Neuronal stem cell (in vitro differentiated cells): ENCODE results near the gene LIPA.
"Not testable (repeated sequence)": the region's sequence is repeated elsewhere in the genome, so short reads cannot be mapped to it uniquely, and the experiment has no call there.

Source experiments
- DNase-seq: peaks from one replicate; pipeline ENCODE4 v3.0.0-alpha.2; 2013; ENCODE audit warnings: low spot score
- H2AFZ ChIP-seq: one replicate; pipeline ENCODE4 v1.6.1; 2013; ENCODE audit warnings: mild to moderate bottlenecking, low read length, inconsistent platforms
- H2AK5ac ChIP-seq: 2 replicates; pipeline ENCODE4 v1.6.1; 2013; ENCODE audit warnings: low read depth, mild to moderate bottlenecking, inconsistent platforms, low read length, moderate library complexity, mixed read lengths
- H2BK120ac ChIP-seq: 2 replicates; pipeline ENCODE4 v1.6.1; 2013; ENCODE audit warnings: low read depth, mild to moderate bottlenecking, inconsistent platforms, low read length, moderate library complexity, mixed read lengths
- H2BK12ac ChIP-seq: one replicate; pipeline ENCODE4 v1.6.1; 2013; ENCODE audit warnings: low read length, inconsistent platforms
- H2BK15ac ChIP-seq: 2 replicates; pipeline ENCODE4 v1.6.1; 2013; ENCODE audit warnings: mild to moderate bottlenecking, low read length, inconsistent platforms, mixed read lengths
- H2BK5ac ChIP-seq: one replicate; pipeline ENCODE4 v1.6.1; 2013; ENCODE audit warnings: inconsistent platforms, mild to moderate bottlenecking, low read length, moderate library complexity
- H3K14ac ChIP-seq: one replicate; pipeline ENCODE4 v1.6.1; 2013; ENCODE audit warnings: low read length, inconsistent platforms
- H3K18ac ChIP-seq: 2 replicates; pipeline ENCODE4 v1.6.1; 2013; ENCODE audit warnings: low read length, inconsistent platforms
- H3K23ac ChIP-seq: 2 replicates; pipeline ENCODE4 v1.6.1; 2013; ENCODE audit warnings: low read depth, mild to moderate bottlenecking, mixed read lengths, low read length, inconsistent platforms; ENCODE audit not compliant: poor library complexity
- H3K27ac ChIP-seq: replicated peaks from 3 replicates; pipeline ENCODE4 v1.5.1; 2013; ENCODE audit warnings: low read length, inconsistent platforms
- H3K27me3 ChIP-seq, 3 experiments: 2 replicates each; pipeline ENCODE4 v1.6.1; 2013; ENCODE audit warnings: low read length in 3 of 3, mild to moderate bottlenecking in 2 of 3, inconsistent platforms in 1 of 3, low read depth in 1 of 3, mixed read lengths in 1 of 3, moderate library complexity in 1 of 3; ENCODE audit not compliant: control insufficient read depth in 3 of 3, insufficient read depth in 3 of 3
- H3K36me3 ChIP-seq, 2 donors: replicated peaks in 1 of 2; 2 replicates each; pipeline ENCODE4 v1.6.1; 2013; ENCODE audit warnings: low read length in 2 of 2; ENCODE audit not compliant: control insufficient read depth in 2 of 2, insufficient read depth in 2 of 2
- H3K4ac ChIP-seq: 2 replicates; pipeline ENCODE4 v1.6.1; 2013; ENCODE audit warnings: inconsistent platforms, mild to moderate bottlenecking, low read length, moderate library complexity
- H3K4me1 ChIP-seq, 2 donors: 1 replicate in 1 of 2; 2 replicates in 1 of 2; pipeline ENCODE4 v1.6.1; 2013; ENCODE audit warnings: low read length in 2 of 2, low read depth in 1 of 2; ENCODE audit not compliant: control insufficient read depth in 2 of 2, insufficient read depth in 1 of 2
- H3K4me2 ChIP-seq: one replicate; pipeline ENCODE4 v1.6.1; 2013; ENCODE audit warnings: mild to moderate bottlenecking, low read length, inconsistent platforms; ENCODE audit not compliant: insufficient read depth, poor library complexity, severe bottlenecking
- H3K4me3 ChIP-seq, 2 donors: 2 replicates each; pipeline ENCODE4 v1.5.1; 2013; ENCODE audit warnings: low read length in 2 of 2, mild to moderate bottlenecking in 2 of 2, inconsistent platforms in 1 of 2, moderate library complexity in 1 of 2
- H3K79me1 ChIP-seq: one replicate; pipeline ENCODE4 v1.6.1; 2013; ENCODE audit warnings: low read depth, mild to moderate bottlenecking, inconsistent platforms, low read length, moderate library complexity
- H3K9ac ChIP-seq: one replicate; pipeline ENCODE4 v1.6.1; 2013; ENCODE audit warnings: mild to moderate bottlenecking, low read depth, low read length, inconsistent platforms; ENCODE audit not compliant: poor library complexity
- H3K9me3 ChIP-seq, 2 donors: replicated peaks in 1 of 2; 2 replicates each; pipeline versions ENCODE3 to v1.6.1; 2013; ENCODE audit warnings: low read length in 2 of 2, mild to moderate bottlenecking in 2 of 2, inconsistent platforms in 1 of 2, low read depth in 1 of 2, mixed read lengths in 1 of 2, moderate library complexity in 1 of 2; ENCODE audit not compliant: control insufficient read depth in 2 of 2, insufficient read depth in 1 of 2
- H4K8ac ChIP-seq: one replicate; pipeline ENCODE4 v1.6.1; 2013; ENCODE audit warnings: low read depth, mild to moderate bottlenecking, inconsistent platforms, low read length, moderate library complexity
- H4K91ac ChIP-seq: one replicate; pipeline ENCODE4 v1.6.1; 2013; ENCODE audit warnings: low read length, low read depth, mild to moderate bottlenecking, inconsistent platforms; ENCODE audit not compliant: poor library complexity
- WGBS, 2 donors: extraction: QIAGEN DNeasy Blood & Tissue Kit; methylation state at CpG; one replicate each; pipeline ENCODE4 v1.1.7; 2013; ENCODE audit warnings: missing lambda C conversion rate in 2 of 2, mixed read lengths in 1 of 2; ENCODE audit not compliant: insufficient read length in 2 of 2, insufficient replicate concordance in 1 of 2; ENCODE audit errors: extremely low coverage in 2 of 2; 5-methylcytosine and 5-hydroxymethylcytosine counted together

Gene LIPA

DNA sequence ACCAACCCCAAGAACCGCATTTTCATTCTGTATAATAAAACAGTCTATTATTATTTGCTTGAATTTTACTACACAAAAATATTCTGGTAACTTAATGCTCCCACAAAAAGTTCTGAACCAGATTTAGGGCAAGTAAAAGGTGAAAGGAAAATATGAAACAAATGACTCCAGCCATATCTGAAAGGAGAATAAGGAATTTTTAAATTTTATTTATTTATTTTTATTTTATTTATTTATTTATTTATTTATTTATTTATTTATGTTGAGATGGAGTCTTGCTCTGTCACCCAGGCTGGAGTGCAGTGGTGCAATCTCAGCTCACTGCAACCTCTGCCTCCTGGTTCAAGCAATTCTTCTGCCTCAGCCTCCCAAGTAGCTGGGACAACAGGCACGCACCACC, 4.0 kb downstream of the LIPA start:
- not testable (repeated sequence) for H3K27me3 ChIP-seq, H3K27ac ChIP-seq, H3K79me1 ChIP-seq, H3K18ac ChIP-seq, H3K9me3 ChIP-seq, H2BK120ac ChIP-seq, H3K4me1 ChIP-seq, H4K8ac ChIP-seq, H2BK15ac ChIP-seq, H2BK5ac ChIP-seq, H3K9ac ChIP-seq, H3K23ac ChIP-seq, H4K91ac ChIP-seq, H2AFZ ChIP-seq, H2BK12ac ChIP-seq, H3K14ac ChIP-seq, H3K36me3 ChIP-seq, H3K4ac ChIP-seq, H3K4me2 ChIP-seq, H2AK5ac ChIP-seq, DNase-seq, H3K4me3 ChIP-seq
- no CpG with 5 or more reads among the region's 2 CpGs for WGBS, 2 donors

GRCh38 chr10:89245802-89246201, 5.8 kb downstream of the LIPA start:
- H3K18ac ChIP-seq: no peak overlapping the region
- H3K27ac ChIP-seq: no peak overlapping the region
- no peaks in the 10 kb centered on the region for H3K27me3 ChIP-seq
- H3K4me2 ChIP-seq: no peak overlapping the region
- H2BK12ac ChIP-seq: no peak overlapping the region
- H2AK5ac ChIP-seq: no peak overlapping the region
- no peaks in the 10 kb centered on the region for H3K9me3 ChIP-seq
- H2BK120ac ChIP-seq: no peak overlapping the region
- H2AFZ ChIP-seq: no peak overlapping the region
- no peak overlapping the region for H3K14ac ChIP-seq
- H4K91ac ChIP-seq: no peak overlapping the region
- no peak overlapping the region for H2BK5ac ChIP-seq
- no peak overlapping the region for H3K4me3 ChIP-seq
- no CpG with 5 or more reads among the region's 4 CpGs for WGBS, 2 donors
- H3K79me1 ChIP-seq: no peaks in the 10 kb centered on the region
- H3K4ac ChIP-seq: no peak overlapping the region
- H4K8ac ChIP-seq: no peak overlapping the region
- H3K9ac ChIP-seq: no peak overlapping the region
- H3K36me3 ChIP-seq: no peaks in the 10 kb centered on the region
- no peak for DNase-seq
- H3K4me1 ChIP-seq: peaks cover 4 to 7% of the 10 kb centered on the region in 2 donors
- H3K23ac ChIP-seq: no peak overlapping the region
- H2BK15ac ChIP-seq: no peak overlapping the region

DNA sequence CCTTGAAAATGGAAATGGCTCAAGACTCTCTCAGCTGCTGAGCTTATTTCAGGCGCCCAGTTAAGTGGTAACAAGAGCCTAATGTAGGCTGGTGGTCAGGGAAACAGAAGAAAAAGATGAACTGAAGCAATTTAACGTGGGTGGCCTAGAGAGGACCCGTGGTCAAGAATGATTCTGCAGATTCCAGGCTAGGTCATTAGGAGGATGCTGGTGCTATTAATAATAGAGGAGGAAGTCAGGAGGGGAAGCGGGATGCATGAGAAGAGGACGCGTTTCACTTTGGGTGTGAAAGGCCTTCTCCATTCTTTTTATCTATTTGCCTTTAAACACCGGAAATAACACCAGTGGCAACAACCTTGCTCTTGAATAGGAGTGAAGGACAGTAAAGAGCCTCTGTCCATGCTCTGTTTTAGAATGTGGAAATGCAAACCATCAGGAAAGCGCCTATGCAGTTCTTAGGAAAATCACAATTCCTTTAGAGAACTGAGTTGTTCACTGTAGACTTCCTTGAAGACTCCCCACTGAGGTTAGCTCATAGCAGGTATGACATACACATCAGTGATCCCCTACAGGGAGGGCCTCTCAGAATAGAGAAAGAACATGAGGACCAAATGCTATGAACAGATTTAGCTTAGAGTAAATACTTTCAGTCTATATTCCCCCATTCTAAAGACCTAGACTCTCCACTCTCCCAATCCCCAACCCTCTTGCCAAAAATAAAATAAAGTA, 8.6 kb downstream of the LIPA start:
- Histone ChIP-seq H3K4me2 (no peak overlapping the region), H2BK120ac (no peak overlapping the region), H3K14ac (no peak overlapping the region), H4K91ac (no peak overlapping the region), H2BK5ac (no peak overlapping the region), H2AFZ (no peak overlapping the region), H3K23ac (no peak overlapping the region), H3K9me3 (no peaks in the 10 kb centered on the region), H3K27ac (no peak overlapping the region), H3K4ac (no peak overlapping the region), H2BK12ac (no peak overlapping the region), H3K9ac (no peak overlapping the region), H3K79me1 (no peaks in the 10 kb centered on the region), H4K8ac (no peak overlapping the region), H2AK5ac (no peak overlapping the region), H3K36me3 (peaks cover 0 to 1% of the 10 kb centered on the region in 2 donors), H2BK15ac (no peak overlapping the region), H3K4me3 (no peak overlapping the region), H3K27me3 (no peaks in the 10 kb centered on the region), H3K4me1 (peaks cover 4 to 7% of the 10 kb centered on the region in 2 donors), H3K18ac (no peak overlapping the region)
- whole genome bisulfite sequencing, 2 donors: no CpG with 5 or more reads among the region's 8 CpGs
- DNase-seq: no peak

- Histone ChIP-seq H3K4me2 (no peak overlapping the region), H3K79me1 (no peaks in the 10 kb centered on the region), H2BK15ac (no peak overlapping the region), H3K36me3 (peaks cover 0 to 1% of the 10 kb centered on the region in 2 donors), H3K4me1 (peaks cover 4 to 7% of the 10 kb centered on the region in 2 donors), H4K91ac (no peak overlapping the region), H3K4ac (no peak overlapping the region), H2AFZ (no peak overlapping the region), H2BK120ac (no peak overlapping the region), H3K14ac (no peak overlapping the region), H4K8ac (no peak overlapping the region), H3K9me3 (no peaks in the 10 kb centered on the region), H3K9ac (no peak overlapping the region), H2BK12ac (no peak overlapping the region), H3K27me3 (no peaks in the 10 kb centered on the region), H2AK5ac (no peak overlapping the region), H3K18ac (no peak overlapping the region), H3K27ac (no peak overlapping the region), H3K4me3 (no peak overlapping the region), H3K23ac (no peak overlapping the region), H2BK5ac (no peak overlapping the region)
- no peak for DNase-seq
Measured at GRCh38 chr10:89242345-89242684, 9.3 kb downstream of the LIPA start.
